ENCODE data around the gene IGF1. TPM values are rescaled to one million over a fixed set of nuclear protein-coding genes. Genes with fewer than 3 reads are reported as not detected.

The IGF1 gene
- total and polyA plus RNA-seq, 4 experiments from 2014 or later: not detected

GRCh38 chr12:102514696-102515095 lies 34.3 kb upstream of the IGF1 start:
- H3K36me3 ChIP-seq (ENCODE audit: insufficient read depth, low read length): no peaks in the 10 kb centered on the region
- Mint-ChIP-seq H3K4me1 (no peaks in the 10 kb centered on the region), H3K27ac (no peak overlapping the region), H3K4me3 (no peak overlapping the region), H3K36me3 (no peaks in the 10 kb centered on the region), H3K9me3 (peaks cover 0 to 6% (median 0%) of the 10 kb centered on the region in 8 donors), H3K27me3 (peaks cover 0 to 2% of the 10 kb centered on the region in 2 donors)
- intact Hi-C loops (cut with micrococcal nuclease): no loop called here
- DNase-seq: no peak
- POLR2A ChIA-PET (ENCODE audit: partially characterized antibody): no interaction called here
- CTCF ChIA-PET (ENCODE audit: partially characterized antibody): interaction anchor here (1.5 kb wide), 1 partner anchor 30 kb away, joined by 4 read pairs; no protein-coding TSS in a partner anchor
- H3K27me3 ChIP-seq (ENCODE audit: insufficient read depth, low read length): no peaks in the 10 kb centered on the region
- no peaks in the 10 kb centered on the region for H3K4me1 ChIP-seq (ENCODE audit: insufficient read depth, low read length)
- no peak overlapping the region for H3K27ac ChIP-seq (ENCODE audit: low read depth, low read length)
- H3K4me3 ChIP-seq (ENCODE audit: low read length in 2 of 2): no peak overlapping the region
- no peaks in the 10 kb centered on the region for H3K9me3 ChIP-seq (ENCODE audit: control insufficient read depth in 1 of 2, low read length in 2 of 2)

DNA sequence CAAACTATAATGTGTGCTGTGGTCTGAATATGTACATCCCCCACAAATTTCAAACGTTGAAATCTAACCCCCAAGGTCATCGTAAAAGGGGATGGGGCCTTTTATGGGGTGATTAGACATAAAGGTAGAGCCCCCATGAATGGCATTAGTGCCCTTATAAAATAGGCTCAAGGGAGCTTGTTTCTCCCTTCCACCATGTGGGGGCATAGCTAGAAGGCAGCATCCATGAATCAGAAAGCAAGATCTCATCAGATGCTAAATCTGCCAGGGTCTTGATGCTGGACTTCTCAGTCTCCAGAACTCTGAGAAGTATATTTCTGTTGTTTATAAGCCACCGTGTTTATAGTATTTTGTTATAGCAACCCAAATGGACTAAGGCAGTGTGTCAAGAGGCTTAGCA lies 33.4 kb upstream of the IGF1 start:
- intact Hi-C loops (cut with micrococcal nuclease): no loop called here
- H3K9me3 ChIP-seq (ENCODE audit: control insufficient read depth in 1 of 2, low read length in 2 of 2): no peaks in the 10 kb centered on the region
- H3K36me3 ChIP-seq (ENCODE audit: insufficient read depth, low read length): no peaks in the 10 kb centered on the region
- H3K4me3 ChIP-seq (ENCODE audit: low read length in 2 of 2): no peak overlapping the region
- no peak overlapping the region for H3K27ac ChIP-seq (ENCODE audit: low read depth, low read length)
- DNase-seq: no peak
- Mint-ChIP-seq H3K4me1 (no peaks in the 10 kb centered on the region), H3K27me3 (peaks cover 0 to 2% of the 10 kb centered on the region in 2 donors), H3K36me3 (no peaks in the 10 kb centered on the region), H3K9me3 (peaks cover 0 to 4% (median 0%) of the 10 kb centered on the region in 8 donors), H3K4me3 (no peak overlapping the region), H3K27ac (no peak overlapping the region)
- H3K4me1 ChIP-seq (ENCODE audit: insufficient read depth, low read length): no peaks in the 10 kb centered on the region
- CTCF ChIA-PET (ENCODE audit: partially characterized antibody): interaction anchor here (0.7 to 1.5 kb wide), 2 partner anchors 29 to 59 kb away, joined by 3 to 4 read pairs; no protein-coding TSS in a partner anchor
- POLR2A ChIA-PET (ENCODE audit: partially characterized antibody): no interaction called here
- H3K27me3 ChIP-seq (ENCODE audit: insufficient read depth, low read length): no peaks in the 10 kb centered on the region

- H3K27me3 ChIP-seq (ENCODE audit: insufficient read depth, low read length): no peaks in the 10 kb centered on the region
- DNase-seq: no peak
- no peaks in the 10 kb centered on the region for H3K36me3 Mint-ChIP-seq
- H3K27me3 Mint-ChIP-seq: peaks cover 0 to 2% of the 10 kb centered on the region in 2 donors
- H3K4me3 ChIP-seq (ENCODE audit: low read length in 2 of 2): no peak overlapping the region
- H3K4me1 Mint-ChIP-seq: no peaks in the 10 kb centered on the region
- no peaks in the 10 kb centered on the region for H3K4me1 ChIP-seq (ENCODE audit: insufficient read depth, low read length)
- H3K9me3 ChIP-seq (ENCODE audit: control insufficient read depth in 1 of 2, low read length in 2 of 2): no peaks in the 10 kb centered on the region
- H3K4me3 Mint-ChIP-seq: no peak overlapping the region
- no peak overlapping the region for H3K27ac Mint-ChIP-seq
- no peaks in the 10 kb centered on the region for H3K36me3 ChIP-seq (ENCODE audit: insufficient read depth, low read length)
- intact Hi-C loops (cut with micrococcal nuclease): no loop called here
- H3K9me3 Mint-ChIP-seq: peaks cover 0 to 4% (median 0%) of the 10 kb centered on the region in 8 donors
- ChIA-PET POLR2A (ENCODE audit: partially characterized antibody) (no interaction called here), CTCF (ENCODE audit: partially characterized antibody) (interaction anchor here (1.5 kb wide), 1 partner anchor 29 kb away, joined by 4 read pairs; no protein-coding TSS in a partner anchor)
- H3K27ac ChIP-seq (ENCODE audit: low read depth, low read length): no peak overlapping the region
These were observed 32.9 kb upstream of the IGF1 start for GRCh38 chr12:102513272-102513671.

DNA sequence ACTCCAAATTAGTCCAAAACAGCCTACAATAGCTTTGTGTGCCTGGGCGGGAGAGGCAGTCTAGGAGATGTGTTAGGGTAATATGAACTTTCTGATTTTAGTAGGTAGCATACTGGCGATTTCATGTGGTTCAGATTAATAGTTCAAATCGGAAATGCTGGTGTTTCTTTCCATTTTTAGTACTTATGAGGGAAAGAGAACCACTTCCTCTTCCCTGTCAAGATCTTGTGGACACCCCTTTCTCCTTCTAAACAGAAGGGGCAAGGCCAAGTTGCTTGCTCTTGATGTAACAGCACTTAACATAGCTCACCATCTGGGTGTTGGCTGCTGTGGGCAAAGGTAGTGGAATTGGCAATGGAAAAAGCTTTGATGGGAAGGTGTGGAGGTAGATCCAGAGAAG lies 32.2 kb upstream of the IGF1 start:
- H3K27ac ChIP-seq (ENCODE audit: low read depth, low read length): no peak overlapping the region
- POLR2A ChIA-PET (ENCODE audit: partially characterized antibody): no interaction called here
- no peaks in the 10 kb centered on the region for H3K4me1 Mint-ChIP-seq

DNA sequence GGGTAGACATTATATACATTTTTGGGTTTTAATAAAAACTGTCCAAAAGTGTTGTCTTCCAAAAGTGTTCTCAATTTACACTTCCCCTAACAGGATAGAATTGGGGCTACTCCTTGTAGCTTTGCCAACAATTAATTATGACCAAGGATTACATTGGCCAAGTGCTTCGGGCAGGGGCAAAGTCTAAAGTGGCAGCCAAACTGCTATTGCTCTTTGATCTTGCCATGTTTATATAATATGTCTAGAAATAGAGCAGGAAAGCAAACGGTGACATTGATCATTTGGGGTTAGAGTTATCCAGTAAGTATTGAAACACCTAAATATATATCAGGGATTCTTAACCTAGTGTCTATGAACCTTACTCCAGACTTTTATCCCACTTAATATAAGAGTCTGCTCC lies 31.2 kb upstream of the IGF1 start:
- Mint-ChIP-seq H3K9me3 (peaks cover 0 to 3% (median 0%) of the 10 kb centered on the region in 8 donors), H3K4me3 (no peak overlapping the region), H3K4me1 (no peaks in the 10 kb centered on the region), H3K27ac (no peak overlapping the region), H3K27me3 (peaks cover 0 to 2% of the 10 kb centered on the region in 2 donors), H3K36me3 (no peaks in the 10 kb centered on the region)
- no peak for DNase-seq
- Histone ChIP-seq H3K4me1 (ENCODE audit: insufficient read depth, low read length) (no peaks in the 10 kb centered on the region), H3K27me3 (ENCODE audit: insufficient read depth, low read length) (no peaks in the 10 kb centered on the region), H3K4me3 (ENCODE audit: low read length in 2 of 2) (no peak overlapping the region), H3K27ac (ENCODE audit: low read depth, low read length) (no peak overlapping the region), H3K36me3 (ENCODE audit: insufficient read depth, low read length) (no peaks in the 10 kb centered on the region), H3K9me3 (ENCODE audit: control insufficient read depth in 1 of 2, low read length in 2 of 2) (no peaks in the 10 kb centered on the region)
- intact Hi-C loops (cut with micrococcal nuclease): no loop called here
- ChIA-PET CTCF (ENCODE audit: partially characterized antibody) (interaction anchor here (1.4 kb wide), 1 partner anchor 14 kb away, joined by 3 read pairs; no protein-coding TSS in a partner anchor), POLR2A (ENCODE audit: partially characterized antibody) (no interaction called here)

More for the DNA sequence above, 32.2 kb upstream of the IGF1 start:
- Histone ChIP-seq H3K4me1 (ENCODE audit: insufficient read depth, low read length) (no peaks in the 10 kb centered on the region), H3K36me3 (ENCODE audit: insufficient read depth, low read length) (no peaks in the 10 kb centered on the region), H3K4me3 (ENCODE audit: low read length in 2 of 2) (no peak overlapping the region), H3K9me3 (ENCODE audit: control insufficient read depth in 1 of 2, low read length in 2 of 2) (no peaks in the 10 kb centered on the region), H3K27me3 (ENCODE audit: insufficient read depth, low read length) (no peaks in the 10 kb centered on the region)
- H3K4me3 Mint-ChIP-seq: no peak overlapping the region
- intact Hi-C loops (cut with micrococcal nuclease): no loop called here
- peaks cover 0 to 2% of the 10 kb centered on the region in 2 donors for H3K27me3 Mint-ChIP-seq
- peaks cover 0 to 4% (median 0%) of the 10 kb centered on the region in 8 donors for H3K9me3 Mint-ChIP-seq
- no peak for DNase-seq
- H3K36me3 Mint-ChIP-seq: no peaks in the 10 kb centered on the region
- CTCF ChIA-PET (ENCODE audit: partially characterized antibody): no interaction called here
- no peak overlapping the region for H3K27ac Mint-ChIP-seq

DNA sequence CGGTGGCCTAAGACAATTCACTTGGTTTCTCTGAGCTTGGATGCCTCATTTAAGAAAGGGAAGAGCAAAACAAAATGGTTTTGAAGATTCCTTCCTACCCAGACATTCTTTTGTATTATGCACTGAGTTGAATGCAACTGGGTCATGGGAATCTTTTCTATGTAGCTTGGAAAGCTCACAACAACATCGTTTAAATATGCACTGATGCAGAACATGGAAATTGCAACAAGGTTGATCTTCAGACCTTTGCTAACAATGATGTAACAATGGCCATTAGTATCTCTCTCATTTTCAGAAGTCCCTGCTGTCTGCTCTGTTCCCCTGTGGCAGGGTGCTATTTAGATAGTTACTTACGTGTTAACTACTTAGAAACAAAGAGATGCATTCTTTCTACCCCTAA lies 30.1 kb upstream of the IGF1 start:
- CTCF ChIA-PET (ENCODE audit: partially characterized antibody): interaction anchor here (1.4 kb wide), 1 partner anchor 13 kb away, joined by 3 read pairs; no protein-coding TSS in a partner anchor
- no peaks in the 10 kb centered on the region for H3K36me3 Mint-ChIP-seq
- H3K4me1 Mint-ChIP-seq: no peaks in the 10 kb centered on the region
- Histone ChIP-seq H3K9me3 (ENCODE audit: control insufficient read depth in 1 of 2, low read length in 2 of 2) (no peaks in the 10 kb centered on the region), H3K27ac (ENCODE audit: low read depth, low read length) (no peak overlapping the region), H3K36me3 (ENCODE audit: insufficient read depth, low read length) (no peaks in the 10 kb centered on the region), H3K27me3 (ENCODE audit: insufficient read depth, low read length) (no peaks in the 10 kb centered on the region), H3K4me3 (ENCODE audit: low read length in 2 of 2) (no peak overlapping the region), H3K4me1 (ENCODE audit: insufficient read depth, low read length) (no peaks in the 10 kb centered on the region)
- peaks cover 0 to 4% of the 10 kb centered on the region in 2 donors for H3K27me3 Mint-ChIP-seq
- intact Hi-C loops (cut with micrococcal nuclease): no loop called here
- peaks cover 0 to 5% (median 0%) of the 10 kb centered on the region in 8 donors for H3K9me3 Mint-ChIP-seq
- no peak for DNase-seq
- no peak overlapping the region for H3K27ac Mint-ChIP-seq
- no peak overlapping the region for H3K4me3 Mint-ChIP-seq
- POLR2A ChIA-PET (ENCODE audit: partially characterized antibody): no interaction called here

DNA sequence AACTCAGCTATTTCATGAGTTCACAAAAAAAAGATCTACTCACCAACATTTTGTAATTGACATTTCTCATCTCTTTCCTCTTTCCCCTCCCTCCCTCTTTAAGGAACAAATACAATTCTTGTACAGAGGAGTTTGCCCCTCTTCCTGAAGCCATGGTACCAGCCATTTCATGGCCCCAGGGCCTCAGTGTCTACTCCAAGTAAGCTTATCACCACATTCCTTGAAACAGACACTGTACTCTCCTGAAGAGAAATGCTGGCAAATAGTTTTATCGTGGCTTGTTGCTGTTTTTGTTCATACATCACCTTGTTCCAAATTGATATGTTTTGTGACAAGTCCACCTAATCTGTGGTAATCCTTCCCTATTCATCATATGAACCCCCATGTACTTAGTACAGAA lies 29.7 kb upstream of the IGF1 start:
- CTCF ChIA-PET (ENCODE audit: partially characterized antibody): interaction anchor here (1.1 to 1.4 kb wide), 2 partner anchors 12 to 25 kb away, joined by 3 read pairs; no protein-coding TSS in a partner anchor
- intact Hi-C loops (cut with micrococcal nuclease): no loop called here
- POLR2A ChIA-PET (ENCODE audit: partially characterized antibody): no interaction called here
- H3K4me1 ChIP-seq (ENCODE audit: insufficient read depth, low read length): no peaks in the 10 kb centered on the region
- no peaks in the 10 kb centered on the region for H3K9me3 ChIP-seq (ENCODE audit: control insufficient read depth in 1 of 2, low read length in 2 of 2)
- H3K4me3 ChIP-seq (ENCODE audit: low read length in 2 of 2): no peak overlapping the region
- no peaks in the 10 kb centered on the region for H3K36me3 Mint-ChIP-seq
- H3K4me1 Mint-ChIP-seq: no peaks in the 10 kb centered on the region
- H3K9me3 Mint-ChIP-seq: peaks cover 0 to 6% (median 0%) of the 10 kb centered on the region in 8 donors
- H3K27ac Mint-ChIP-seq: no peak overlapping the region
- peaks cover 0 to 2% of the 10 kb centered on the region in 2 donors for H3K27me3 Mint-ChIP-seq
- no peak overlapping the region for H3K4me3 Mint-ChIP-seq
- no peak overlapping the region for H3K27ac ChIP-seq (ENCODE audit: low read depth, low read length)
- no peak for DNase-seq
- H3K27me3 ChIP-seq (ENCODE audit: insufficient read depth, low read length): no peaks in the 10 kb centered on the region
- no peaks in the 10 kb centered on the region for H3K36me3 ChIP-seq (ENCODE audit: insufficient read depth, low read length)
